Dedifferentiated amniotic fluid mesenchymal stem cell (primary cell): ENCODE data around the gene SLBP.

Source experiments
- DNase-seq: peaks from one replicate; pipeline ENCODE4 v3.0.0-alpha.2; 2016; ENCODE audit errors: extremely low spot score

Gene SLBP

DNA sequence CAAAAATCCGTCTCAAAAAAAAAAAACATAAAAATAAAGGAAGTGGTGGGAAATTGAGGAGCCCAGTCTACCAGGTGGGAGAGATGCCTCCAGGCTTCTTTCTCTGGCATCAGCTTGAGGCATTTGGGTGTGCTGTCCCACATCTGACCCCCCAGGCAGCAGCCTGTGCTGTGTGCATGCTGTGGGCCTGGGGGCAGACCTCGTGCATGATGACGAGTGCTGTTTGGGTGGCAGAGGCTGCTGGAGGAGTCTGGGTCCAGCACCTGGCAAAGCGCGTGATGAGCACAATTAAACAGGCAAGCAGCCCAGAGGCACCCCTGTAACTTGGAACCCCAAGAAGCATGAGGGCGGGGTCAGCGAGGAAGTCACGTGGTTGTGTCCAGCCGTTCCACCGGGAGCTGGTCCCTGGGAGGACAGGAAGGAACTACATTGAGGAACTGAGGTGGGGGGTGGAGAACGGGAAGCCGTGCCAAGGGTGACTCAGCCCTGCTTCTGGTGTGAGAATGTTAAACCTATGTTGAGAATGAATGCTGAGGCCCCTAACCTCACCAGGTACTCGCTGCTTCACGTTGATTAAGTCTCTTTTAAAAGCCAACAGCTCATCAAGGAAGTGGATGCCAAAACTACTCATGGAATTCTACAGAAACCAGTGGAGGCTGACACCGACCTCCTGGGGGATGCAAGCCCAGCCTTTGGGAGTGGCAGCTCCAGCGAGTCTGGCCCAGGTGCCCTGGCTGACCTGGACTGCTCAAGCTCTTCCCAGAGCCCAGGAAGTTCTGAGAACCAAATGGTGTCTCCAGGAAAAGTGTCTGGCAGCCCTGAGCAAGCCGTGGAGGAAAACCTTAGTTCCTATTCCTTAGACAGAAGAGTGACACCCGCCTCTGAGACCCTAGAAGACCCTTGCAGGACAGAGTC is 15.3 kb upstream of the SLBP start:
- no peak for DNase-seq

DNA sequence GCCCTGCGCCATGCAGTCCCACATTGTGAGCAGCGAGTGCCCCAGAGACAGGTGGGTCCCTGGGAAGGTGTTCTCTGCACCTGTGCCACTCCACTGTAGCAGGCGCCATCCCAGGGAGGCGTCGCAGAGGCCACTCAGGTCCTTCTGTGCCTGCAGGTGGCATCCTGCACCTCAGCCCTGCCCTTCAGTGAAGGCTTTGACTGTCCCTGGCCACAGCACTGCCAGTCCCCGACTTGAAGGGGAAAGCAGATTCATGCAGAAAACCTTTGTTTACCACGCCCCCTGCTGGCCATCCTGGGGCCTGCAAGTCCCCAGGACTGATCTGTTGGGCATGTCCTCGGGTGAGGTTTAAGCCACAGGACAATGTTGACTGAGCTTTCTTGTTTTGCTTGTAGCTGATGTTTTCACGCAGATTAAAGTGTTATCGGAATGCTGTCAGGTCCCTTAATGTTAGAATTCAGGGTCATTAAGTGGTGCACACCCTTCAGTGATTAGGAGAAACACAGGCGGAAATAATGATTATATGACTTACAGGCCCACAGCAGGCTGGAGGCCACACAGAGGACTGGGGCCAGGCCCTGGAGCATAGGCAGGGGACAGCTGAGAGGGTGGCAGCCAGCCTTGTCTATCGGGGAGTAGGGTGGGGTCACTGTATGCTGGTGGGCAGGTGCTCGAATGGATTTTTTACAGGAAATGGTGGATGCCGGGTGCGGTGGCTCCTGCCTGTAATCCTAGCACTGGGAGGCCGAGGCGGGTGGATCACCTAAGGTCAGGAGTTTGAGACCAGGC is 14.2 kb upstream of the SLBP start:
- peak; percentile 67 for DNase-seq

DNA sequence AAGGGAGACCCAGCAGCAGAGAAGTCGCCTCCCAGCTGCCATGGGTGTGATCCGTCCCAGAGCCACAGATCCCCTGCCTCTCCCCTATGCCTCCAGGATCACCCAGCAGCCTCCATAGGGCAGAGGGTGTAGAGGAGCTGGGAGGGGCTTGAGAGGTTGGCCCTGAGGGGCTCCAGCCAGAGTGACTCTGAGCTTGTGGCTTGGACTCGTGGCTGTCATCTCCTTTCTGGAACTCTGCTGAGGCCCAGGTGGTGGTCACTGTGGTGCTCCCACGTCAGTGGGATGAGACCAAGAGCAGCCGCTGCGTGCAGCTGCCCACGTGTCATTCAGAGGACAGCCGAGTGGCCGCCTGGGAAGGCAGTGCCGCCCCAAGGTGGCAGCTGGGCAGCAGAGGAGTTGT is 13.4 kb upstream of the SLBP start:
- DNase-seq, result no peak

DNA sequence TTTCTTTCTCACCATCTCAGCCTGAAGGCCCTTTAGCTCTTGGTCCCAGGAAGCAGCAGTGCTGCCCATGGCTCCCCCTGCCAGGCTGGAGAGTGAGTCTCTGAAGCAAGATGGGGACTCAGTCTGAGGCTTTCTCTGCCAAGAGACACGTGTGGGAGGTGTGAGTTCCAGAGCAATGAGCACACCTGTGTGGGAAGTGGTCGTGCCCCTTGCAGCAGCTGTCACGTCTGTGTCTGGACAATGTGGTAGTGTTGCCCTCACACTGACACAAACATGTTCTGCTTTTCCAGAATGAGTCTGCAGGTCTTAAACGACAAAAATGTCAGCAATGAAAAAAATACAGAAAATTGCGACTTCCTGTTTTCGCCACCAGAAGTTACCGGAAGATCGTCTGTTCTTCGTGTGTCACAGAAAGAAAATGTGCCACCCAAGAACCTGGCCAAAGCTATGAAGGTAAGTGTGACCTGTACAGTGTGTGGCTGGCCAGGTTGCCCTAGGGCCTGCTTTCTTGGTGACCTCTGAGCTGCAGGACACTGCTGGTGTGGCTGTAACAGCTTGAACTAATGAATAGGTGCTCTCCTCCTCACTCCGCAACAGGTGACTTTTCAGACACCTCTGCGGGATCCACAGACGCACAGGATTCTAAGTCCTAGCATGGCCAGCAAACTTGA is 11.1 kb upstream of the SLBP start:
- no peak for DNase-seq

DNA sequence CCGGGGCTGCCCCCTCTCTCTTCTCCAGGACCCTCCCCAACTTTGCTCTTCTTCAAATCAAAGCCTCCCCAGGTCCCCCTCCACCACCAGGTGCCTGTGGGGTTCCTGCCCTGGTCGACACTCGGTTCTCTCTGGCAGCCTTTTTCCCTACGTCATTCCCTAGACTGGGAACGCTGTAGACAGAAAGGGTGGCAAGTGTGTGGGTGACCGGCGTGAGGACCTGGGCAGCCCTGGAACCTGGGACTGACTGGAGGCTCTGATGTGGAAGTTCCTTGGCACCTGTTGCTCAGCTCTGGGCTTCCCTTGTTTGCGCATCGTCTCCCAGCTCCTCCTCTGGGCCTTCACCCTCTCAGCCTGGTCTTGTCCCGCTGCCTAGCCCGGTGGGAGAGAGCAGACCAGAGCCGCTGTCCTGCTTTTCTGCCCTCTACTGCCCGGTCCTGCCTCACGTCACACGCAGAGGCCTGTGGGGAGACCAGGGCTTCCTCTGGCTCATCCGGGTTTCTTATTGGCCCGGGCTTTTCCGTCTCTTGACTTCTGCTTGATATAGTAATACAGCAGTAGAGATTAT is 10.5 kb upstream of the SLBP start:
- DNase-seq, result no peak

DNA sequence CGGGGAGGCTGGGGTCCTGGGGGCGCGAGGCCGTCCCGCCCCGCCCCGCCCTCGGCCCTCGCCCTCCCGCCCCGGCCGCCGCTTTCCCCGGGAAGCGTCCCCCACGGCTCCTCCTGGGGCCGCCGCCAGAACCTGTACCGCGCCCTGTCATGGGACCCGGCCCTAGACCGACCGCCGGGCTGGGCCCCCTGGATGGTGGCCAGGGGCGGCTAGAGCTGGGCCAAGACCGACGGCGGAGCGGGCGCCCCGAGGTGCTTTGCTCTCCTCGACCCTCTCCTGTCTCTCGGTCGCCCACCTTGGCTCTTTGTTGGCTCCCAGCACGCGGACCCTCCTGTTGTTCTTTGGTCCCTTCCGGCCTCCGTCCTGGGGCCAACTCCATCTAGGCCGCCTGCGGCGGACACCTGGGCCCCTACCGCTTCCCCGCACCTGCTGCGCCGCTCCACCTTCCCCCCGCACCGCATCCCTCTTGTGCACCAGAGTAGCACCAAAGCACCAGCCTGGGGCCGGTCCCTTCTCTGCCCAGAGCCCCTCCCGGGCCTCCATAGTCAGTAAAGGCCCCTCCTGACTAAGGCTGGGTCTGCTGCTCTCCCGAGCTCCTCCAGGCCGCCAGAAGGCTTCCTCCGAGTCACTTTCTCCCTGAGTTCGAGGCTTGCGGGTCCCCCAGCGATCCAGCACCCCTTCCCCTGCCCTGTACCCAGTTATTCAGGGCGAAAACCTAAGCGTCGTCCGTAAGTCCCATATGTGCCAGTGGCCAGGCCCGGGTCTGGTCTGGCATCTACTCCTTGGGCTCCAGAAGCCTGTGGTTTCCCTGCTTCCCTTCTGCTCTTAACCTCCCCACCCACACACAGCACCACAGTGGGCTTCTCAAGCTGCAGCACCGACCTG is 9.8 kb upstream of the SLBP start:
- no peak for DNase-seq

DNA sequence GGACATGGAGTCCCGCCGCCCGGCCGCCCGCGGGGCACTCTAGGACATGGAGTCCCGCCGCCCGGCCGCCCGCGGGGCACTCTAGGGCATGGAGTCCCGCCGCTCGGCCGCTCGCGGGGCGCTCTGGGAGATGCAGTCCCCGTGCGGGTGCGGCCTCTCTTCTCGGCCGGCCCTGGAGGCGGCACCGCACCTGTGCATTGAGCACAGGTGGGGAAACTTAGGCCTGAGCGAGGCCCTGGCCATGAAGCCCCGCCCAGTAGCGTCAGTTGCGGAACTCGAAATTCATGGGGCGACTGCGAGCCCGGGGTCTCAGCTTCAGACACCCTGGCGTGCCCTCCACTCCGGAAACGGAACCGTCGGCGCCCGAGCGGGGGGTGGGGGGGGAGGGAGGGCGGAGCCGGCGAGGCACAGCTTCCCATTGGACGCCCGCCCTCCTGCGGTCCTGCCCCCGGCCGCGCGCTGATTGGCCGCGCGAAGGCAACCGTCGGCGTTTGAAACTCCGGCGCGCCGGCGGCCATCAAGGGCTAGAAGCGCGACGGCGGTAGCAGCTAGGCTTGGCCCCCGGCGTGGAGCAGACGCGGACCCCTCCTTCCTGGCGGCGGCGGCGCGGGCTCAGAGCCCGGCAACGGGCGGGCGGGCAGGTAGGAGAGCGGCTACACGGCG is 9.0 kb upstream of the SLBP start, which contains the start of the genes TACC3 and TMEM129:
Gene TACC3, plus strand, starts transcription at position 519 of the 663 bp plus-strand sequence. CDS start 1,901 bp downstream, outside the sequence.
Gene TMEM129, minus strand, starts transcription at position 321 of the 663 bp plus-strand sequence. CDS start 486 bp downstream, outside the sequence.
- DNase-seq, result peak; percentile 82

DNA sequence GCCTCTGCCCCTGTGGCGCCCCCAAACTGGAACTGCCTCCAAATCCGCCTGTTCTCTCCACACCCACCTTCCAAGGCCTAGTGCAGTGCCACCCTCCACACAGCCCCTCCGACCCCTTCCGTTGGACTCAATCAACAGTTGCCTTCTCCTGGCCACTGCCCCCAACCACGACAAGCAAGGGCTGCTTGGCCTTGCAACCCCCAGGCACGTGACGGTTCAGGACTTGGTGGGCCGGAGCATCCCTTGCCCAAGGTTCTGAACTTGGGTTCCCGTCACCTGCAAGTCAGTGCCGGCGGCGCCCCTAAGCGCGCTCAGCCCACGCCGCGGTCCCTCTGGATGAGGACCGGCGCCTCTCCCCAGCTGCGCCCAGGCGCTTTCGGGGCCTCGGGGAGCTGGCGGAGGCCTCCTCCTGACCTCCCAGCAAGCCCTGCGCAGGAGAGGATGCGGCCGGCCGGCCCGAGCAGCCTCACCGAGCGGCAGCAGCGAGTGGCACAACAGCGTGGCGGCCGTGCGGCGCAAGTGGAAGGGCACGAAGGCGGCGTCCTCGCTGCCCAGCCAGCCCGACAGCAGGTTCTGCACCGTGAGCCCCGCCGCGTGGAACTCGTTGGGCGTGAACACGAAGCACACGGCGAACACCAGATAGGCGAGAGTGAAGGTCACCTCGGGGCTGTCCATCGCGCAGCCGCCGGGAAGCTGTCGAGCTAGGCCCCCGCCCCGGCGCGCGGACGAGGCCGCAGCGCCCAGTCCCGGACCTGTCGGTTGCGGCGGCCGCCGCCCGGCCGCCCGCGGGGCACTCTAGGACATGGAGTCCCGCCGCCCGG is 8.3 kb upstream of the SLBP start:
- no peak for DNase-seq

DNA sequence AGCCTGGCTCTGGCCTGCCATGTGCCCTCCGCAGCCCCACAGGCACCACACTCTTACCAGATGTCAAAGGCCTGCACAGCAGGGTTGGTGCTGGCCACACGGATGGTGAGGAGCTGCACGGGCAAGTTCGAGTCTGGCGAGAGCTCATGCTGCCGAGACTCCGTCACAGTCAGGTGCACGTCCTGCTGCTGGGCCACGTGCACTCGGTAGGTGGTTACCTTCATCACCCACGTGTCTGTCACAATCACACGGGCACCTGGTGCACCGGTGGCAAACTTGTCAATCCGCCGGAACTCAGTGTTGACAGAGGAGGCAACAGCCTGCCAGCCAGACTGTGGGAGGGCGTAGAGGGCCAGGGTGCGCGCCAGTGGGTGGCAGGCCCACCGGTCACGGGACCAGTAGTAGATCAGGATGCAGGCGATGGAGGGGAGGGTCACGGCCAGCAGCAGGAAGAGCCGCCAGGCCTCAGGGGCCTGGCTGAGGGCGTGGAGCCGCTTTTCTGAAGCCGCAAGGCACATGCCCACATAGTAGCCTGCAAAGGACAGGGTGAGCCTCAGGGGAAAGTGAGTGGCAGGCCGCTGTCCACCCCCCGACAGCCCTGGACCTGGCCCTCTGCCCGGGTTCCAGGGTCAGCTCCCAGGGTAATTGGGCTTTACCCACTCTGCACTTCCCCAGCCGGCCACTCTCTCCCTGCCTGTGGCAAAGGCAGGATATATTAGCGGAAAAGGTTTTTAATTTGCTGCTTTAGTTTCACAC is 6.2 kb upstream of the SLBP start:
- no peak for DNase-seq

DNA sequence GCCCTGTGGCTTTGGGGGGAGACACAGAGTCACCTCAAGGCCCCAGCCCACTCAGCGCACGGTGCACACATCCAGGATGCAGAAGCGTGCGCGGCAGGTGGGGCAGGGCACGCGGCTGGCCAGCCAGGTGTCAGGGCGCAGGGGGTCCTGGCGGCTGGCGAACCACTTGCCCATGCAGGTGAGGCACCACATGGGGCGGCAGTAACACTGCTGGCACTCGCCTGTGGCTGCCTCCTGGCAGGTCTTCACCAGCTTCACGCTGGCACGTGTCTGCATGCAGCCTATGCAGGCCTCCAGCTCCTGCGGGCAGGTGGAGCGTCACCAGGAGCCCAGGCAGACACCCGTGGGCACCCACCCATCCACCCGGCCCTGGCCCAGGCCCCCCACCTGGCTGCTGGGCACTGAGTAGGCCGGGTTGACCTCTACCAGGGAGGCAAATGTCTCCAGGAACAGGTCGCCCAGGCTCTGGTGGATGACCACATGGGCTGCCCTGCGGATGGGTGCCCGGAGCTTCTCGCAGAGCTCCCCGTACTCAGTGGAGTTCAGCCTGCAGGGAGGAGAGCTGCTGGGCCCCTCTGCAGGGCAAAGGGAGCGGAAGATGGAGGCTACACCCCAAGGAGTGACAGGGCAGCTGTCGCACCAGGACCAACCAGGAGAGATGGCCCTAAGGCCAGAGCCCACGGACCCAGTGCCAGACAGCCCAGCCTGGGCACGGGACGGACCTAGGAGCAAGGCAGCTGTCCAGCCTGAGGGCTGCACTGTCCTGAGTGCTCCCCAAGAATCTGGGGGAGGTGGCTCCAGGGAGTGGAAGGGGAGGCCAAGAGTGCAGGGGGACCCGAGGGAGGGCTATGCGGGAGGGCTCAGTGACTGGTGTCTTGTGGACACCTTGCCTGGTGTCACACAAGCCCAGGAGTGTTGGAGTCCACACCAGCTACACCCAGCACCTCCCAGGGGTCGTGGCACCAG is 5.3 kb upstream of the SLBP start:
- no peak for DNase-seq

DNA sequence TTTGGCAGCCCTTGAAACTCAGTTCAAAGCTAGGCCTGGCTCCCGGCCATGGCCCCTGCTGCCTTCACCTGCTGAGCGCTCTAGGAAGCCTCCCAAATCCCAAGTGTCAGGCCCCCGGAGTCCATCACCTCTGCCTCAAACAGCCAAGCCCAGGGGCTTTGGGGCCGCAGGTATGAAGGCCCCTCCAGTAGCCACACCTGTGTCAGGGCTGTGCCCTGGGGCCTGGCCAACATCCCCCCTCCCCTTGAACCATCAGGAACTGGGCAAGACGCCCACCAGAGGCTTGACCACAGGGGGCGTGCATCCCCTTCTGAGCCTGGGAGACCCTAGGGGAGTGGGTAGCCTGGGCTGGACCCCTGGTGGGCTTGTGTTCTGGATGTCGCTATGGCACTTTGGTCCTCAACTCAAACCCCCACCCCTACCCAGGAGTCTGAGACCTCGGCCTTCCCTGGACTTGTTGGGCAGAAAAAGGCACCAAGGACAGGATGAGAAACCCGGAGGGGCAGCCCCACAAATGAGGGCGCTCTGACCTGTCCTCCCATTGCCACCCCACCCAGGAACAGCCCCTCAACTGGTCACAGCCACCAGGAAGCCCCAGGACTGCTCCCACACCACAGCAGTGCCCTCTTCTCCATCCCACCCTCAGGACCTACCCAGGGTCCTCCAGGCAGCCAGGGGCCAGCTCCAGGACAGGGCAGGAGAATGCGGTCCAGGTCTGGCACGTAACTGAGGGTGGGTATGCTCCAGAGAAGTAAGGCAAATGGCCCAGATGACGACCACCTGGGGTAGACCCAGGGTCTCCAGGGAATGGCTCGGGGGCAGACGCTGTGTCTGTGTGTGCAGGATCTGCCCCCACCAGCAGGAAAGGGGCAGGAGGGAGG is 4.2 kb upstream of the SLBP start:
- no peak for DNase-seq

DNA sequence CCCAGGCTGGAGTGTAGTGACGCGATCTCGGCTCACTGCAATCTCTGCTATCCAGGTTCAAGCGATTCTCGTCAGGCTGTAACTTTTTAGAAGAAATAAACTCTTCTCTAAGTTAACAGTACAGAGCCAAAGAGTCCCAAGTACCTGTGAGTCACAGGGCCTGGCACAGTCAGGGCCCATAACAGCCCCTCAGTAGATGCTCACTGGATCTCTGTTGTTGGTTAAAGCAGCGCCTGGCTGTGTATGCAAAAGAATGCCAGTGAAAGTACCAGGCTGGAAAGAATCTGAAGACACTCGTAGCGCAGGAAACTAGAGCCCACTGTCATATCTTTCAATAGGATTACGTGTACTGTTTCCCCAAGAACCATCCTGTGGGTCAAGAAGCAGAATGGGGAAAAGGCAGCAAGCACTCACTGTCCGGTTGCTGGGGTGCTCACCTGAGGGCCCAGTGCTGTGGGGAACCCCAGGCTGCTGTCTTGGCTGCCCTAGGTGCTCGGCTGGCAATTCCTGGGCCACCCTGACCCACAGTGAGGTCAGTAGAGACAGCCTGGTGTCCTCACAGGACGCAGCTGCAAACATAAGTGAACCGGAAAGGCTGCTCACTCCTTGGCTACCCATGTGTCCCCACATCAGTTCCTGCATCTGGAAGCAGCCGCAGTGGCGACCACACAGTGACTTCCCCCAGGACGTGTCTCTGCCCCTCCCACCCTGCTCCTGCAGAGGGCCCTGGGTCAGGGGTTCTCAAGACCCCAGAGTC is 3.1 kb upstream of the SLBP start:
- DNase-seq, result no peak

DNA sequence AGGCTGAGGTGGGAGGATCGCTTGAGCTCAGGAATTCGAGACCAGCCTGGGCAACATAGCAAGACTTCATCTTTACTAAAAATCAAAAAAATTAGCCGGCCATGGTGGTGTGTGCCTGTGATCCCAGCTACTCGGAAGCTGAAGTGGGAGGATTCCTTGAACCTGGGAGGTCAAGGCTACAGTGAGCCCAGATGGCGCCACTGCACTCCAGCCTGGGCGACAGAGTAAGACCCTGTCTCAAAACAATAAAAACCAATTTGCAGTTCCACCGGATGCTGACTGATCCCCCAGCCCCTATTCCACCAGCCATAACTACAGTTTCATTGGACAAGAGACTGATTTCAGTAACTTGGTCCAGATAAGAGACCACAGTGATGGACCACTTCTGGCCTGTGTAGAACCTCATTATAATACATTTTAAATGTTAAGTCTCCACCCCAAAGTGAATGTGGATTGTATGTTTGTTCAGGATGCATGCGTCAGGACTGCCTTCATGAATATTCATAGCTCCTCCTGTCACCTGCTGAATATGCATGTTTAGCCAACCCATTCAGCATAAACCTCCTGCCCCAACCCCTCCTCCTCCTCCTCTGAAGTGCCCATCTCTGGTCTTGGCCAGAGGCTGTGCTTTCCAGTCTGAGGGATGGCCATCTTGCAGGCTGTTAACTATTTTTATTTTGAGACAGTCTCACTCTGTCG is 2.3 kb upstream of the SLBP start:
- no peak for DNase-seq

DNA sequence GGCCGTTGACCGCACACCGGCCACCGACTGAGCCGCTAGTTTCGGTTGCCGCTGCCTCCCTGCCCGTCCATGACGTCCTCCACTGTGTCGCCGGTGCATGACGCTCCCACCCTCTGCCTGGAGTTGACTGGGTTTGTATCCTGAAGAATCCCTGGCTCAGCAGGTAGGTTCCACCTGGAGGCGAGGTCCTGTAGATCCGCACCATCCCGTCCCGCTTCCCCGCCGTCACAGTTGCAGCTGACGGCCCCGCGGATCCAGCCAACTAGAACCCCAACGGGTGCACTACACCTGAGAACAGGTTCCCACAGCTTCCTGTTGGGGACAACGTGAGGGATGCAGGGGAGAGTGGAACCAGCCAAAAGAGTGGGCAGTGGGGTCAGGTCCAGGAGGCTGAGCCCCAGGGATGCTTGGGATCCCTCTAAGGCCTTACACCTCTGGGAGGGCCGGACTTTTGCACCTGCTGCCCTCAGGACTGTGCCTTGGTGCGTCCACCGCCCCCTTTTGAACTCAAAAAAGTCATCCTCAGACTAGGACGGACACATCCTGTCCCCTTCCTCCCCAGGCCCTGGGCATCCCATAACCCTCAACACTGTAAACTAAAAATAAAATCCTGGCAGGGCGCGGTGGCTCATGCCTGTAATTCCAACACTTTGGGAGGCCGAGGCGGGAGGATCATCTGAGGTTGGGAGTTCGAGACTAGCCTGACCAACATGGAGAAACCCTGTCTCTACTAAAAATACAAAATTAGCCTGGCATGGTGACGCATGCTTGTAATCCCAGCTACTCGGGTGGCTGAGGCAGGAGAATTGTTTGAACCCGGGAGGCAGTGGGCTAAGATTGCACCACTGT is 1.1 kb upstream of the SLBP start:
- DNase-seq, result no peak
